Measurements from ENCODE around the gene ATG101.
A peak's percentile ranks its signal among the peaks of the same experiment; 100 is the strongest.

ATG101 gene

DNA sequence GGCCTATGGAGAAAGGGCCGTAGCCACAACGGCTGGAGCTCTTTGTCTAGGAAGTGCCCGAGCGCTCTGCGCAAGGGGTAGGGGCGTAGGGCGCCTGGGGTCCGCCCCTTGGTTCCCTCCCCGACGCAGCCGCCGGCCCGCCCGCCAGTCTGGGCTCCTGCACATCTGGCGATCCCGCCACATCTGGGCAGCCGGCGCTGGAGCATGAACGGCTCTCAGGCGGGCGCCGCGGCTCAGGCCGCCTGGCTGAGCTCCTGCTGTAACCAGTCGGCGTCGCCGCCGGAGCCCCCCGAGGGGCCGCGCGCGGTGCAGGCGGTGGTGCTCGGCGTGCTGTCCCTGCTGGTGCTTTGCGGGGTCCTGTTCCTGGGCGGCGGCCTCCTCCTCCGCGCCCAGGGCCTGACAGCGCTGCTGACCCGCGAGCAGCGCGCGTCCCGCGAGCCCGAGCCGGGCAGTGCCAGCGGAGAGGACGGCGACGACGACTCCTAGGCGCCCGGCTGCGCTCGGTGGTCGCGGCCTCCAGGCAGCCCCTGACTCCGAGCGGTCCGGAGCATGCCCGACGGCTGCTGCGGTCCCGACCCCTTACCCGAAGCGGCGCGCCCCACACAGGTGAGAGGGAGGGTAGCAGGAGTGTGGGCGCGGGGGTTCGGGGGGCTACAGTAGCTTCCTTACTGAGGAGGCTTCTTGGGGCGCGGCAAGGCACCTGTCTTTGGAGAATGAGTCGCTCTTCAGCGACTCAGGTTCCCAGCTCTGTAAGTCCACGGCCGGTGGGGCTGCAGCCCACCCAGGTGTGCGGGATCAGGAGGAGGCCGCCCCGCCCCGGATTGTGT lies 10.0 kb downstream of the ATG101 start, which contains the start of gene SMIM41:
TSS of gene SMIM41 (plus strand) at position 129 of the 827 bp plus-strand sequence. CDS start at position 205, 76 bp downstream.
- no peak for DNase-seq (ENCODE audit: low read depth)

- no peak for DNase-seq (ENCODE audit: low read depth)
Observed at GRCh38 chr12:52080403-52081251, 10.8 kb downstream of the ATG101 start.

DNA sequence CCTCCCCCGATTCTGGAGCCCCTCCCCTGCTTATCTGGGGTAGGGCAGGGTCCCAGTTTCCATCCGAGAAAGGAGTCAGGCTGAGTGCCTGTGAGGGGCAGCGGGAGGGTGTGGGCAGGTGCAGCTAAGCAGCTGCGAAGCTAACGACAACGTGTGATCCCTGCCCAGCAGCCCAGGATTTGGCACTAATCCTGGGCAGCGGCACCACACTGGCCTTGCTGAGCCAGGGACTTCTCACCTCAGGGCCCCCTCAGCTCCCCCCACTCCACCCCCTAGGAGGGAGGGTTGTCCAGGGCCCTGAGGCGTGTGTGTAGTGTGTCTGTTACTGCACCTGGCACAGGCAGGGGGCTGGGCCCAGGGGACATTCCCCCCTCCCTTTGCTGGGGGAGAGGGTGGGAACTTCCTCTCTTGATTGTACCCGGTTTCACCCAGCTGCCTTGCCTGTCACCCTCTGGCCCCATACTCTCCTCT lies 11.5 kb downstream of the ATG101 start:
- DNase-seq (ENCODE audit: low read depth), result no peak

GRCh38 chr12:52082026-52082668 lies 12.4 kb downstream of the ATG101 start:
- DNase-seq (ENCODE audit: low read depth), result no peak

DNA sequence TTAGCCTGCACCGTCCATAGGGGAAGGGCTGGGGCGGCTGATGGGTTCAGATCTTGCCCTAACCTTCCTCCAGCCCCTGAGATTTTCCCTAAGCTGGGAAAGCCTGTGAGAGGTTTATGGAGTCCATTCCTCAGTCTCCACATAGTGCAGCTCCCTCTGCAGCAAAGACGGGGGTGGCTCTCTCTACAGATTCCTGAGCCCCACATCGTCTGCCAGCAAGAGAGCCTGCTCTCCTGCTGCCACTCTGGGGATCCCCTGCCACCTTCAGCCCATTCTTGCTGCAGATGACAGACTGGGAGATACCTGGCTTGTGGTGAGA lies 12.8 kb downstream of the ATG101 start:
- no peak for DNase-seq (ENCODE audit: low read depth)

DNA sequence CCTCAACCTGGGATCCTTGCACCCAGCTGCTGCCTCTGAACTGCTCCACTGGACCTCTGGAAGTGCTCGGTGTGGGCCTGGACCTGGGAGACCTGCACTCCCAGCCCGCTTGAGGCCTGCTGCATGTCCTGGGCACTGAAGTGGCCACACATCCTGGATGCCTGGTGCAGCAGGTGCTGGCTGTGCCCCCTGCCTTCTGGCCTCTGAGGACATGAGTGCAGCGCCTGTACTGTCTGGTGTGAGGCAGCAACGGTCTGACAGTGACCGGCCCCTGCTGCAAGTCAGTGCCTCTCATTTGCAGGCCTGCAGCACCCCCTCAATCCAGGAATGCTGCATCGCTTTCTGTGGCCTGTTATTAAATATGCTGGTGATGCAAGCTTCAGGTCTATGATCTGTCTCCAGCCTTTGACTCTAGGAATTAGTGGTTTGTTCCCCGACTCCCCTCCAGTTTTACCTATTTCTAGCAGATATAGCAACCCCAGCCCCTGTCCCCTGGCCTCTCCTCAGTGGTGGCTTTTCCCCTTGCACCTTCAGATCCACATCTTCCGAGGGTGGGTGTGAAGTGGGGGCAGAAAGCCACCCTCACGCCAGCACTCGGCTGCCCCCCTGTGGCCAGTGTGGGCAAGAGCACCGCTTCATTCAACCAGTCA lies 13.3 kb downstream of the ATG101 start:
- peak; percentile 59 for DNase-seq (ENCODE audit: low read depth)

DNA sequence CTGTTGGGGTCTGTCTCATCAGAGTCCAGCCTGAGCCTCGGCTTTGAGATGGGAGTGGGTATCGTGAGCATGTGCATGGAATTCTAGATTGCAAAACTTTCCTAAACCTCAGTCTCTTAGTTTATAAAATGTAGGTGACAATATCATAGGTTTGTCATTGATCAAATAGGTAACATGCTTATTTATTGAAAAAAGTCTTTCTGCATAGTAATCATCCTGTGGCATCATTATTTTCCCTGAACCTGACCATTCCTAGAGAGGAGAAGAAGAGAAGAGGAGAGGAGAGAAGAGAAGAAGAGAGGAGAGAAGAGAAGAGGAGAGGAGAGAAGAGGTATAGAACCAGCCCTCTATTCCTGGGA lies 13.8 kb downstream of the ATG101 start:
- DNase-seq (ENCODE audit: low read depth), result no peak

DNA sequence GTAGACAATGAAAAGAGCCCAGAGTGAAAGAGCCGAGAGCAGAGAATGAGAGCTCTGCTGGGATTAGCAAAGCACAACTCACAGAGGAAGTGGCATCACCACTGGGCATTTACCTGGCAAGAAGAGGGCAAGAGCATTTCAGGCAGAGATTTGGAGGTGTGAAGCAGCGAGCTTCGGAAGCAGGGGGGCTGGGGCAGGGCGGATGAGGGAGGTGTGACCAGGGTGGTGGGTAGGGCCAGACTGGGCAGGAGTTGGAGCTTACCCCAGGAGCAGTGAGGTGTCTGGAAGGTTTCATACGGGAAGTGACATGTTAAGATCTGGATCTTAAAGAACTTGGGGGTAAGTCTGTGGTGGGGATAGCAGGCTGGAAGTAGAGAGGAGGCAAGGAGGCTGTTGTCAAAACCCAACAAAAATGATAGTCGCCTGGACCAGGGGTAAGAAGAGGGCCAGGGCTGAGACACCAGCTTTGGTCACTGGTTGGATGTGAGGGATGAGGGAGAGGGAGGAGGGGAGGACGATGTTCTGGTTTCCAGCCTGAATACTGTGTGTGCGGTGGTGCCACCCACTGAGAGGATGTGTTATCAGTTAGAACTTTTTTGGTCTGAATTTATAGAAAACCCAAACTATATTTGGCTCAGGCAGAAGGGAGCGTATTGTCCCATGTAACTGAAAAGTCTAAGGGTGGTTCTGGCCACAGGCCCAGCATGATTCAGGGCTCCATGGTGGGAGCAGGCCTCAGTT lies 14.9 kb downstream of the ATG101 start:
- DNase-seq (ENCODE audit: low read depth), result no peak

DNA sequence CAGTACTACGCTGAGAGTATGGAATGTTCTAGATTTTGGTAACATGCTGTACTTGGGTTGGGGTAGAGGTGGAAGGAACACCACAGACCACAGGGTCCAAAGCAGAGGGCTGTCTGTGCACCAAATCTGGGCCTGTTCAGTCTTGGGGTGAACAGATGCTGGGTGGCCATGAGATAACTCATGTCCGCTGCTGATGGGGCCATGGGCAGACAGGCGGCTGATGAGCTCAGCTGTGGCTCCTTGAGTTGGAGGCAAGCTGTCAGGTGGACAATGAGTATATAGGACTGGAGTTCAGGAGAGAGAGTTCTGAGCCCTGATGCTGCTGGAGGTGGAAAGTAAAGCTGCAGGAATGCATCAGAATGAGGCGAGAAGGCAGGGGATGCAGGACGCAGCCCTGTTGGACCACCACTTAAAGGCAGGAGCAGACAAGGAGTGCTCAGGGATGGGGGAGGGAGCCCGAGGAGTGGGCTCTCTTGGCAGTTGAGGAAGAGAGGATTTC lies 16.0 kb downstream of the ATG101 start:
- no peak for DNase-seq (ENCODE audit: low read depth)

DNA sequence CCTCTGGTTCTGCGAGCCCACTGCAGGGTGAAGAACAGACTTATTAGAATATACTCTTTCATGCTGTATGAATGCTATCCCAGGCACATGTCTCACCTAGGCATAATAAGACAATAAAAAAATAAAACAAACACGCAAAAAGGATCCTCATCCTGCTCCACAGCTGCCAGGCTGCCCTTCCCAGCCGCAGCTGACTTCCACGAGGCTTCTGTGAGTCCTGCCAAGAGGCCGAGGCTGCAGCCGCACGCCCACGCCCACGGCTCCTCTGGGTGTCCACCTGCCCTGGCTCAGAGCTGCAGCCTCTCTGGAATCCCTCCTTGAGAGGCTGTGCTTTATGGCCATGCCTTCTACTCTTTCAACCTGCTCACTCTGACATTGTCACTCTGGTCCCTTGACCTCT lies 16.6 kb downstream of the ATG101 start:
- DNase-seq (ENCODE audit: low read depth), result no peak

DNA sequence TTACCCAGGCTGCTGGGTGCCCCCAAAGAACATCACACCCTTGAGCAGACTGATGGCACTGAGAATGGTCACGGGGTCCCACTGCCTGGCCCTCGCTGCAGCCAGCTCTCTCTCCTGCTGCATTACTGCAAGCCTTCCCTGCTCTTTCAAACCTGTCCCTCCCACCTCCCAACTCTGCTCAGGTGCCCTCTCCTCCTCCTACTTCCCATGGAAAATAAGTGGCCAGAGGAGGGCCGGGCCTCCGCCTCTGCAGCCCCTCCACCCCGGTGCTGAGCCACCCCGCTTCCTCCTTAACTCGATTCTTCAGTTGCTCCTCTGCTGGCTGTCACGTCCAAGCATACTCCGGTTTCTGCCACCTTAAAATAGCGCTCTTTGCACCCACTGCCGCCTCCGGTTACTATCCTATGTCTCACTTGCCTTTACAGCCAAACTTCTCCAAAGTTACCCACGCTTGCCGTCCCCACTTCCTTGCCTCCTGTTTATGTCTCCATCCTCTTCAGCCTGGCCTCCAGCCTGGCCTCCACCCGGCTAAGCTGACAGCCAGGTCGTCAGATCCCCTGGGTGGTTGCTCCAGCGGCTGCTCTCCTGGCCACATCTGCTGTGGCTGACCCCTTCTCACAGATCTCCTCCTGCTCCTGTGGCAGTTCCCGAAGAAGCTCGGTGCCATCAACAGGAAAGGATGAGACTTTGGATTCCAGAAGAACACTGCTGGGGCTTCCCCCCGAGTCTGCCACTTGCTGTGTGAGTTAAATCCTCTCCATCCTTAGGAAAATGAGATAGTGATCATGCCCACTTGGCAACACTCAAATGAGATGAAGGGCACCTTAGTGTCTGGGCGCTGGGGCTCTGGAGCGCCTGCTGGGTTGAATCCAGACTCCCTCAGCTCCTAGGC lies 17.4 kb downstream of the ATG101 start:
- DNase-seq (ENCODE audit: low read depth), result no peak

DNA sequence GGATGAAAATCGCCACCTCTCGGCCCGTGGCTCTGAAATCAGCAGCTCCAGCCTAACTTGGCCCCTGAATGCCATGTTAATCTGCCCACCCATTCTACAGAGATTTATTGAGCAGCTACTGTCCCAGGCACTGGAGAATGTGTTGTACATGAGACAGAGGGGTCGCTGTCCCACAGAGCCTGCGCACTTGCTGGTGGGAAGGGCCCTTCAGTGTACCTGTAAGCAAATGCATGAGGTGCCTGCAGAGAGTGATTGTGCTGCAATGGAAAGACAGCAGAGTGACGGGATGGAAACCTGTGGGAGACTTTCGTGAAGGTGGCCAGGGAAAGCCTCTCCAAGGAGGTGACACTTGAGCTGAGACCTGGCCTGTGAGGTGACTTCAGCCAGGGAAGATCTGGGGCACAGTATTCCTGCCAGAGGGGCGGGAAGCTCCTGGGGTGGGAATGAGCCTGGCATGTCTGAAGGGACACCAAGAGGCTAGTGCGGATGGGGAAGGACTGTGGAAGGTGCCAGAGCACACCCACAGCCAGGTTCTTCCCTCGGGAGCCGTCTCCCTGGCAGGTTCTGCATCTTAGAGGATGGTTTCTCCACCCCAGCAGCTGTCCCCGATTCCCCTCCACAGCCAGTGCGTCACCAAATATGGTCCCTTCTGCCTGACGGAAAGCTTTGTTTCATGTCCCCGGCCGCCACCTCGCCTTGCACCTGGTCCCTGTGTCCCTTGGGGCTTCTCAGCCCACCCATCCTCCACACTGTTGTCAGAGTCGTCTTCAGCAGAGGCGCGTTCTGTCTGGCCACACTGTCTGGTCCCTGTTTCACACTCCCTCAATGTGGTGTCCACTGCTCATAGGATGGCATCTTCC lies 18.4 kb downstream of the ATG101 start:
- DNase-seq (ENCODE audit: low read depth), result no peak

- no peak for DNase-seq (ENCODE audit: low read depth)
Observed at GRCh38 chr12:52089491-52089890, 19.7 kb downstream of the ATG101 start.

DNA sequence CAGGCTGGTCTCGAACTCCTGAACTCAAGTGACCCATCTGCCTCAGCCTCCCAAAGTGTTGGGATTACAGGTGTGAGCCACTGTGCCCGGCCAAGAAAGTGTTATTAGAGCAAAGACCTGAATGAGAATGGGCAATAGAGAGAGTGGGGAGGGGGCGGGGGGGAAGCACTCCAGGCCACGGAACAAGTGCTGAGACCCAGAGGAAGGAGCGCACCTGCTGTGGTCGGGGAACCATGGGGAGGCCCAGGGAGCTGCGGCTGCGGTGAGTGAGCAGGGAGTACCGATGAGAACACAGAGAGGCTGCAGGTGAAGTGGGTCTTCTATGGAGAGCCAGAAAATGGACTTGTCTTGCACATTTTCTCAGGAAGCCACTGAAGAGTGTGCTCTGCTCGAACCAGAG lies 20.5 kb downstream of the ATG101 start:
- DNase-seq (ENCODE audit: low read depth), result no peak

- no peak for DNase-seq (ENCODE audit: low read depth)
Observed at GRCh38 chr12:52091061-52091460, 21.3 kb downstream of the ATG101 start.

- DNase-seq (ENCODE audit: low read depth), result no peak
Observed at GRCh38 chr12:52091869-52092268, 22.1 kb downstream of the ATG101 start.

DNA sequence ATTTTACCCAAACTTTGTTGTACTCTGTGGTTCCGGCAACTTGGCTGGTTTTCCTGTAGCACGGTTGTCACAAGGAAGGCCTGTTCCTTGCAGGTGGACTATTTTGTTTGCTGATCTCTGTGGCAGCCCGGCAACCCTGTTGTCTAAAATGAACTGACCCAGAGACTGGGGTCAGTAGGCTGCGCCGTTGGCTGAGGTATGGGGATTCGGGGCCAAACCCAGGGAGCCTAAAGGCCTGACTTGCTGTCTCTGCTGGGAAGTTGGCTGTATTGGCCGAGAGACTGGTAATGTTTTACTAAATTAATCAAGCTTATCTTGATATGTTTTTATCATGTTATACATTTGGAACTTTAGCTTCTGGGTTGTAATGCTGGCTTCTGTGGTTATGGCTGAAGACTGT lies 23.6 kb downstream of the ATG101 start:
- no peak for DNase-seq (ENCODE audit: low read depth)

- no peak for DNase-seq (ENCODE audit: low read depth)
Observed at GRCh38 chr12:52096332-52097044, 26.7 kb downstream of the ATG101 start.
